ENCODE data around the gene CAPN8. TPM values are rescaled to one million over a fixed set of nuclear protein-coding genes. Genes with fewer than 3 reads are reported as not detected.
"Not testable (repeated sequence)": the region's sequence is repeated elsewhere in the genome, so short reads cannot be mapped to it uniquely, and the experiment has no call there.

CAPN8 gene
- total and polyA plus RNA-seq, 4 experiments from 2014 or later = 0.32 to 0.55 (median 0.33) TPM; not detected in 1

DNA sequence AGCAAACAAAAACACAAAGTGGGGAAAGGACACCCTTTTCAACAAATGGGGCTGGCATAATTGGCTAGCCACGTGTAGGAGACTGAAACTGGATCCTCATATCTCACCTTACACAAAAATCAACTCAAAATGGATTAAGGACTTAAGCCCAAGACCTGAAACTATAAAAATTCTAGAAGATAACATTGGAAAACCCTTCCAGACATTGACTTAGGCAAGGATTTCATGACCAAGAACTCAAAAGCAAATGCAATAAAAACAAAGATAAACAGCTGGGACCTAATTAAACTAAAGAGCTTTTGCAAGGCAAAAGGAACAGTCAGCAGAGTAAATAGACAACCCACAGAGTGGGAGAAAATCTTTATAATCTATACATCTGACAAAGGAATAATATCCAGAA is 146.9 kb downstream of the CAPN8 start:
- Mint-ChIP-seq H3K27ac (peak overlapping the region in 1 of 7 donors; percentile 53), H3K4me1 (peaks cover 13 to 52% (median 37%) of the 10 kb centered on the region in 4 donors)
- H3K4me3 ChIP-seq (ENCODE audit: low read length in 2 of 2); H3K4me3 Mint-ChIP-seq; H3K9me3 Mint-ChIP-seq; intact Hi-C loops (cut with micrococcal nuclease); H3K27me3 ChIP-seq (ENCODE audit: insufficient read depth, low read length); H3K36me3 Mint-ChIP-seq; CTCF ChIA-PET (ENCODE audit: partially characterized antibody); H3K27me3 Mint-ChIP-seq; H3K27ac ChIP-seq (ENCODE audit: low read depth, low read length); DNase-seq; H3K9me3 ChIP-seq (ENCODE audit: control insufficient read depth in 1 of 2, low read length in 2 of 2); H3K36me3 ChIP-seq (ENCODE audit: insufficient read depth, low read length); POLR2A ChIA-PET (ENCODE audit: partially characterized antibody): not testable (repeated sequence)
- H3K4me1 ChIP-seq (ENCODE audit: insufficient read depth, low read length) = peaks cover 36% of the 10 kb centered on the region

DNA sequence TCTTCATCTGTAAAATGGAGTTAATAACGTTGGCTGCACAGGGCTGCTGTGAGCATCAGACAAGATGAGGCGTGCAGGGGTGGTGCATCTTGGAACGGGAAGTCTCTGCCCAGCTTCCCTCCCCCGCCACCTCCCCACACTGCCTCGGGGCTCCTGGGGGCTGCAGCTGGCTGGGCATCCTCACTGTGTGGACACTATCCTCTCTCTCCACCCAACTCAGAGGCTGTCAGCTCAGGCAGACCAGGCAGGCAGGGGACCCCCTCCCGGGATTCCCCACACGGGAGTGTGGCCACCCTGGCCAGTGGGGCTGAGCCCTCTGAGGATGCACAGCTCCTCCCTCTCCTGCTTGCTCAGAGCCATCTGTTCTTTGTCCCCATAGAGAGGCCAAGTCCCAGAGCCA is 149.6 kb downstream of the CAPN8 start:
- H3K4me3 Mint-ChIP-seq = peak overlapping the region in 7 of 8 donors; percentile 49 to 89 (median 66)
- Histone ChIP-seq H3K27ac (ENCODE audit: low read depth, low read length) (peak overlapping the region; percentile 42), H3K4me1 (ENCODE audit: insufficient read depth, low read length) (peaks cover 39% of the 10 kb centered on the region), H3K4me3 (ENCODE audit: low read length in 2 of 2) (peak overlapping the region in 1 of 2 donors; percentile 26), H3K27me3 (ENCODE audit: insufficient read depth, low read length) (no peaks in the 10 kb centered on the region), H3K36me3 (ENCODE audit: insufficient read depth, low read length) (no peaks in the 10 kb centered on the region), H3K9me3 (ENCODE audit: control insufficient read depth in 1 of 2, low read length in 2 of 2) (no peaks in the 10 kb centered on the region)
- H3K27me3 Mint-ChIP-seq = no peaks in the 10 kb centered on the region
- H3K27ac Mint-ChIP-seq = peak overlapping the region; percentile 68 to 94 (median 87)
- peaks cover 0 to 7% (median 3%) of the 10 kb centered on the region in 8 donors for H3K9me3 Mint-ChIP-seq
- H3K36me3 Mint-ChIP-seq = no peaks in the 10 kb centered on the region
- CTCF ChIA-PET (ENCODE audit: partially characterized antibody) = interaction anchor here (0.9 to 4.0 kb wide), 5 partner anchors 15 to 392 kb away, joined by 3 to 30 read pairs (median 3); no protein-coding TSS in a partner anchor
- H3K4me1 Mint-ChIP-seq = peaks cover 13 to 66% (median 48%) of the 10 kb centered on the region in 4 donors
- POLR2A ChIA-PET (ENCODE audit: partially characterized antibody) = interaction anchor here (0.8 to 1.1 kb wide), 4 partner anchors 19 to 152 kb away, joined by 3 to 5 read pairs (median 4); partner anchors contain the start of gene SUSD4
- no peak for DNase-seq
- intact Hi-C loops (cut with micrococcal nuclease) = no loop called here

DNA sequence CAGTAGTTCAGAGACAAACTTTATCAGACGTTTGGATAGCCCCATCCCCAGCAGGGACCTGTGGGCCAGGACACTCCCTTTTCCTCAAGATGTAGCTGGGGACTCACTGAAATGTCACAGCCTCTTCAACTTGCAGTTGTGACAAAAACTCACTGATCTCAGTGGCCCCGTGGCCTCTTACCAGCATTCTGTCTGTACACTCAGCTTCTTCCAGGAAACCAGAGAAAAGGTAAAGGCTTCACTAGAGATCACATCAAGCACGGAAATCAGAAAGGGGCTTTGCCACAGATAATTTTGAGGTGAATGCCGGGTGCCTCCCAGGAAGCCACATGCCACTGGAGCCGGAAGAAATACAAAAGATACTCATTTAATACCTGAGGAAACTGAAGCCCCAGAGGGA is 150.1 kb downstream of the CAPN8 start:
- peak overlapping the region; percentile 68 to 94 (median 88) for H3K27ac Mint-ChIP-seq
- H3K27me3 ChIP-seq (ENCODE audit: insufficient read depth, low read length) = no peaks in the 10 kb centered on the region
- peak; percentile 44 to 71 (median 62) for DNase-seq
- no peak overlapping the region for H3K4me3 ChIP-seq (ENCODE audit: low read length in 2 of 2)
- H3K9me3 Mint-ChIP-seq = peaks cover 0 to 12% (median 4%) of the 10 kb centered on the region in 8 donors
- no peaks in the 10 kb centered on the region for H3K9me3 ChIP-seq (ENCODE audit: control insufficient read depth in 1 of 2, low read length in 2 of 2)
- H3K27ac ChIP-seq (ENCODE audit: low read depth, low read length) = peak overlapping the region; percentile 42
- H3K36me3 ChIP-seq (ENCODE audit: insufficient read depth, low read length) = no peaks in the 10 kb centered on the region
- peaks cover 13 to 69% (median 49%) of the 10 kb centered on the region in 4 donors for H3K4me1 Mint-ChIP-seq
- CTCF ChIA-PET (ENCODE audit: partially characterized antibody) = interaction anchor here (0.9 to 4.0 kb wide), 8 partner anchors 15 to 392 kb away, joined by 3 to 30 read pairs (median 4); partner anchors contain the start of gene SUSD4
- POLR2A ChIA-PET (ENCODE audit: partially characterized antibody) = interaction anchor here (0.5 to 1.3 kb wide), 5 partner anchors 9 to 151 kb away, joined by 3 to 5 read pairs (median 4); partner anchors contain the start of gene SUSD4
- intact Hi-C loops (cut with micrococcal nuclease) = no loop called here
- no peaks in the 10 kb centered on the region for H3K36me3 Mint-ChIP-seq
- no peaks in the 10 kb centered on the region for H3K27me3 Mint-ChIP-seq
- peaks cover 39% of the 10 kb centered on the region for H3K4me1 ChIP-seq (ENCODE audit: insufficient read depth, low read length)
- H3K4me3 Mint-ChIP-seq = peak overlapping the region in 7 of 8 donors; percentile 49 to 89 (median 60)

DNA sequence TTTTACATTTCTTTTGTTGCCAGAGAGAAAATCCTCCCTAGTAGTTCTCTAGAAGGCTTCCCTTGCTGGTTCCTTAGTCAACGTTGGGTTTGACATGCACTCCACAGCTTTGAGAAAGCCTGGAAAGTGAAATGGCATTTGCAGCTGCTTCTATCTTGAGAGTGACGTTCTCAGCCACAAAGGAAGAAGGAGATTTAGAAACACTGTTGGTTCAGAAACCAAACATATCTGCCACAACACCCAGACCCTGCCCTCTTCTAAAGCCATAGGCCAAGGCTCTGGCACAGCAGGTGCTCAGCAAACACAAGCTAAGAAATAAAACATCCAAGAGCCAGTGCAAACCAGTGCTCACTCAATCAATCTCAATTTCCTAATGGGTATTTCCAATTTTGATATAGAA is 150.9 kb downstream of the CAPN8 start:
- ChIA-PET POLR2A (ENCODE audit: partially characterized antibody) (interaction anchor here (1.3 kb wide), 1 partner anchor 8 kb away, joined by 3 read pairs; no protein-coding TSS in a partner anchor), CTCF (ENCODE audit: partially characterized antibody) (interaction anchor here (1.1 to 4.0 kb wide), 7 partner anchors 9 to 391 kb away, joined by 3 to 30 read pairs (median 6); partner anchors contain the start of genes SUSD4 and TLR5)
- Mint-ChIP-seq H3K4me3 (peak overlapping the region in 6 of 8 donors; percentile 49 to 89 (median 67)), H3K27ac (peak overlapping the region; percentile 68 to 94 (median 88)), H3K4me1 (peaks cover 13 to 77% (median 53%) of the 10 kb centered on the region in 4 donors), H3K36me3 (no peaks in the 10 kb centered on the region), H3K27me3 (no peaks in the 10 kb centered on the region), H3K9me3 (peaks cover 0 to 14% (median 5%) of the 10 kb centered on the region in 8 donors)
- no peaks in the 10 kb centered on the region for H3K27me3 ChIP-seq (ENCODE audit: insufficient read depth, low read length)
- peak overlapping the region; percentile 42 for H3K27ac ChIP-seq (ENCODE audit: low read depth, low read length)
- H3K4me3 ChIP-seq (ENCODE audit: low read length in 2 of 2) = no peak overlapping the region
- peaks cover 42% of the 10 kb centered on the region for H3K4me1 ChIP-seq (ENCODE audit: insufficient read depth, low read length)
- H3K36me3 ChIP-seq (ENCODE audit: insufficient read depth, low read length) = no peaks in the 10 kb centered on the region
- intact Hi-C loops (cut with micrococcal nuclease) = no loop called here
- DNase-seq = no peak
- H3K9me3 ChIP-seq (ENCODE audit: control insufficient read depth in 1 of 2, low read length in 2 of 2) = no peaks in the 10 kb centered on the region

DNA sequence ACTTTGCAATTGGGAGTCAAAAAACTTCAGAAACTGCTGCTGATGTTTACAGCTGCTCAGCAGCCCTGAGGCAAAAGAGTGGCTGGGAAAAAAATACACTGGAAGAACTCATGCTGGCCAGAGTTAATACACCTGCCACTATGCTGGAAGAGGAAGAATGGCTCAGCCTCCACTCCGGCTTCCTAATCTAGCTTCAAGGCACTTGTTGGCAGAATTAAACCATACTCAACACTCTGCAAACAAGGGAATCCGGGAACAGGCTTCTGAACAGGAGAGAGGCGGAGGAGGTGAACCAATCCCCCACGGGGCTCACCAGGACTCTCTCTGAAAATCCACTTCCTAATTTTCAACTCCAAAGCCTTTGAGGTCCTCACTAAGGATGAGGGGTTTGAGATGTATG is 152.2 kb downstream of the CAPN8 start:
- H3K4me1 ChIP-seq (ENCODE audit: insufficient read depth, low read length) = peaks cover 48% of the 10 kb centered on the region
- no peaks in the 10 kb centered on the region for H3K27me3 ChIP-seq (ENCODE audit: insufficient read depth, low read length)
- H3K4me3 Mint-ChIP-seq = peak overlapping the region in 1 of 8 donors; percentile 22
- CTCF ChIA-PET (ENCODE audit: partially characterized antibody) = interaction anchor here (1.1 to 4.0 kb wide), 6 partner anchors 11 to 380 kb away, joined by 3 to 30 read pairs (median 6); partner anchors contain the start of genes SUSD4 and TLR5
- no peak overlapping the region for H3K4me3 ChIP-seq (ENCODE audit: low read length in 2 of 2)
- no peak overlapping the region for H3K27ac ChIP-seq (ENCODE audit: low read depth, low read length)
- H3K36me3 ChIP-seq (ENCODE audit: insufficient read depth, low read length) = no peaks in the 10 kb centered on the region
- intact Hi-C loops (cut with micrococcal nuclease) = no loop called here
- no peak for DNase-seq
- H3K27me3 Mint-ChIP-seq = no peaks in the 10 kb centered on the region
- H3K9me3 ChIP-seq (ENCODE audit: control insufficient read depth in 1 of 2, low read length in 2 of 2) = no peaks in the 10 kb centered on the region
- POLR2A ChIA-PET (ENCODE audit: partially characterized antibody) = no interaction called here
- H3K27ac Mint-ChIP-seq = peak overlapping the region in 2 of 7 donors; percentile 41 to 43
- H3K4me1 Mint-ChIP-seq = peaks cover 15 to 77% (median 56%) of the 10 kb centered on the region in 4 donors
- peaks cover 0 to 11% (median 2%) of the 10 kb centered on the region in 8 donors for H3K9me3 Mint-ChIP-seq
- H3K36me3 Mint-ChIP-seq = no peaks in the 10 kb centered on the region

DNA sequence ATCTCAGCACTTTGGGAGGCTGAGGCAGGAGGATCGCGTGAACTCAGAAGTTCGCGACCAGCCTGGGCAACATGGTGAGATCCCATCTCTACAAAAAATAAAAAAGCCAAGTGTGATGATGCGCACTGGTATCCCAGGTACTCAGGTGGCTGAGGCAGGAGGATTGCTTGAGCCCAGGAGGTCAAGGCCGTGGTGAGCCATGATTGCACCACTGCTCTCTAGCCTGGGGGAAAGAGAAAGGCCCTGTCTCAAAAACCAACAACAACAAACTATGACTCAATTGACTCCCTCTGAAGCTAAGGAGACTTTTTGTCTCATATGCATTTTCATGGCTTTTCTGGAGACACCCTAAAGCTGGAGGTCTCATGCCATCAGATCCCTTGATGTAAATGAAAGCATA is 153.4 kb downstream of the CAPN8 start:
- no peaks in the 10 kb centered on the region for H3K27me3 Mint-ChIP-seq
- H3K9me3 Mint-ChIP-seq = peaks cover 0 to 11% (median 2%) of the 10 kb centered on the region in 8 donors
- H3K4me1 Mint-ChIP-seq = peaks cover 15 to 71% (median 49%) of the 10 kb centered on the region in 4 donors
- ChIA-PET POLR2A (ENCODE audit: partially characterized antibody) (no interaction called here), CTCF (ENCODE audit: partially characterized antibody) (no interaction called here)
- no peak overlapping the region for H3K27ac Mint-ChIP-seq
- Histone ChIP-seq H3K4me1 (ENCODE audit: insufficient read depth, low read length) (peaks cover 47% of the 10 kb centered on the region), H3K36me3 (ENCODE audit: insufficient read depth, low read length) (no peaks in the 10 kb centered on the region), H3K9me3 (ENCODE audit: control insufficient read depth in 1 of 2, low read length in 2 of 2) (no peaks in the 10 kb centered on the region), H3K4me3 (ENCODE audit: low read length in 2 of 2) (no peak overlapping the region), H3K27ac (ENCODE audit: low read depth, low read length) (no peak overlapping the region), H3K27me3 (ENCODE audit: insufficient read depth, low read length) (no peaks in the 10 kb centered on the region)
- H3K36me3 Mint-ChIP-seq = no peaks in the 10 kb centered on the region
- no peak for DNase-seq
- intact Hi-C loops (cut with micrococcal nuclease) = no loop called here
- H3K4me3 Mint-ChIP-seq = no peak overlapping the region

DNA sequence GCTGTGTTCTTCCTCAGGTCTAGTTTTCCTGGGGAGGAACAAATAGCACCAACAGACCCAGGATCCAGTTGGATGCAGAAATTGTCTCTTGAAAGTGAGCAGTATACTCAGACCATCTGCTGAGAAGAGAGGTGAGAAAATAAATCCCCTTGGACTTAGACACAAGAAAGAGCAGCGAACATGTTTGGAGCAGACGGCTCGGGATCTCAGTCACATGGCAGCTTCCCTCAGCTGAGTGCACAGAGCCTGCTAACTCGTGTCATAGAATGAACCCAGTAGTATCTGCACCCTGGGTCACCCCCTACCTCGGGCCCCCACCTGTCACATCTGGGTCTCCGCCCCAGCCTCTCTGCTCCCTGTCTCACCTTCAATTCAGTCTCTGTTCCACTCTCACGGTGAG is 156.7 kb downstream of the CAPN8 start:
- peak overlapping the region in 2 of 7 donors; percentile 15 to 19 for H3K27ac Mint-ChIP-seq

More for the DNA sequence above, 156.7 kb downstream of the CAPN8 start:
- peaks cover 3 to 42% (median 19%) of the 10 kb centered on the region in 4 donors for H3K4me1 Mint-ChIP-seq
- peaks cover 0 to 9% (median 2%) of the 10 kb centered on the region in 8 donors for H3K9me3 Mint-ChIP-seq
- H3K27me3 ChIP-seq (ENCODE audit: insufficient read depth, low read length) = no peaks in the 10 kb centered on the region
- intact Hi-C loops (cut with micrococcal nuclease) = no loop called here
- H3K36me3 ChIP-seq (ENCODE audit: insufficient read depth, low read length) = no peaks in the 10 kb centered on the region
- no peaks in the 10 kb centered on the region for H3K36me3 Mint-ChIP-seq
- no peak overlapping the region for H3K4me3 ChIP-seq (ENCODE audit: low read length in 2 of 2)
- peaks cover 15% of the 10 kb centered on the region for H3K4me1 ChIP-seq (ENCODE audit: insufficient read depth, low read length)
- H3K9me3 ChIP-seq (ENCODE audit: control insufficient read depth in 1 of 2, low read length in 2 of 2) = no peaks in the 10 kb centered on the region
- no peak overlapping the region for H3K27ac ChIP-seq (ENCODE audit: low read depth, low read length)
- CTCF ChIA-PET (ENCODE audit: partially characterized antibody) = interaction anchor here (1.0 to 1.3 kb wide), 2 partner anchors 8 to 10 kb away, joined by 3 to 4 read pairs; no protein-coding TSS in a partner anchor
- POLR2A ChIA-PET (ENCODE audit: partially characterized antibody) = no interaction called here
- no peaks in the 10 kb centered on the region for H3K27me3 Mint-ChIP-seq
- no peak overlapping the region for H3K4me3 Mint-ChIP-seq
- no peak for DNase-seq
